Endothelial cell of umbilical vein (primary cell): ENCODE measurements around the gene MAP10. TPM values are rescaled to one million over a fixed set of nuclear protein-coding genes. Genes with fewer than 3 reads are reported as not detected.

ENCODE experiments used
- BruUV-seq: library from RNA; stranded (reverse); fragments of 400-500 nt; replicated peaks from 2 replicates; lab custom pipeline; 2021; lab: Mats Ljungman, UMichigan
- CTCF ChIA-PET: fragments of 300-600, 350-600 bp; sonication (Branson Sonifier 250); formaldehyde crosslinking; loops from one replicate; lab custom pipeline; 2021; ENCODE audit warnings: antibody characterized with exemption, inconsistent platforms; lab: Charles Lee
- POLR2A ChIA-PET: fragments of 300-600, 350-600 bp; sonication (Branson Sonifier 250); formaldehyde crosslinking; loops from one replicate; lab custom pipeline; 2021; ENCODE audit warnings: antibody characterized with exemption, inconsistent platforms; lab: Charles Lee
- DNase-seq: peaks from one replicate; pipeline ENCODE4 v3.0.0-alpha.2; 2011; ENCODE audit warnings: low read depth, low spot score
- FAIRE-seq: peaks from 2 replicates; lab custom pipeline; 2011; peaks lifted over from hg19 to GRCh38; lab: Jason Lieb, UNC
- H2AFZ ChIP-seq: 2 replicates; pipeline ENCODE4 v1.6.0; 2012; ENCODE audit warnings: low read depth, low read length, control low read depth, inconsistent platforms
- H3K27ac ChIP-seq: 2 replicates; pipeline ENCODE4 v1.5.1; 2011; ENCODE audit warnings: low read depth, mild to moderate bottlenecking, control low read depth, low read length, moderate library complexity; ENCODE audit not compliant: insufficient read depth
- H3K27me3 ChIP-seq, 2 experiments: 2 replicates each; pipeline versions ENCODE4 v1.6.0 to v1.6.1; 2011; ENCODE audit warnings: low read length in 2 of 2, mixed read lengths in 1 of 2; ENCODE audit not compliant: control insufficient read depth in 2 of 2, insufficient read depth in 2 of 2
- H3K36me3 ChIP-seq, 2 experiments: 2 replicates in 1 of 2; 3 replicates in 1 of 2; pipeline ENCODE4 v1.5.1; 2011; ENCODE audit warnings: low read length in 2 of 2, mild to moderate bottlenecking in 1 of 2, moderate library complexity in 1 of 2; ENCODE audit not compliant: control insufficient read depth in 2 of 2, insufficient read depth in 2 of 2; ENCODE audit errors: extremely low read depth in 1 of 2
- H3K4me1 ChIP-seq: 3 replicates; pipeline ENCODE4 v1.5.1; 2011; ENCODE audit warnings: mild to moderate bottlenecking, low read length; ENCODE audit not compliant: control insufficient read depth, insufficient read depth; ENCODE audit errors: extremely low read depth
- H3K4me2 ChIP-seq: 2 replicates; pipeline ENCODE4 v1.6.1; 2011; ENCODE audit warnings: low read length, control low read depth, mixed read lengths; ENCODE audit not compliant: insufficient read depth
- H3K4me3 ChIP-seq, 3 experiments: fragments of 200-600 bp in 1 of 3; sonication (generic), shearing (Covaris generic) in 1 of 3; replicated peaks in 1 of 3; 2 replicates each; pipeline ENCODE4 v1.5.1; 2011 to 2016; ENCODE audit warnings: control low read depth in 3 of 3, low read length in 3 of 3, mild to moderate bottlenecking in 2 of 3, inconsistent platforms in 1 of 3, low read depth in 1 of 3, moderate library complexity in 1 of 3; ENCODE audit not compliant: insufficient read depth in 1 of 3
- H3K79me2 ChIP-seq: 2 replicates; pipeline ENCODE4 v1.6.0; 2012; ENCODE audit warnings: low read length, inconsistent platforms; ENCODE audit not compliant: control insufficient read depth, insufficient read depth
- H3K9ac ChIP-seq: replicated peaks from 2 replicates; pipeline ENCODE3; 2011; ENCODE audit warnings: low read length, control low read depth; ENCODE audit not compliant: insufficient read depth; ENCODE audit errors: extremely low read depth
- H3K9me1 ChIP-seq: replicated peaks from 3 replicates; pipeline ENCODE4 v1.6.0; 2011; ENCODE audit warnings: mild to moderate bottlenecking, low read length; ENCODE audit not compliant: control insufficient read depth, insufficient read depth; ENCODE audit errors: extremely low read depth
- H3K9me3 ChIP-seq: replicated peaks from 2 replicates; pipeline ENCODE4 v1.5.1; 2012; ENCODE audit warnings: low read length, inconsistent platforms; ENCODE audit not compliant: control insufficient read depth, insufficient read depth
- H4K20me1 ChIP-seq: replicated peaks from 2 replicates; pipeline ENCODE3; 2011; ENCODE audit warnings: mild to moderate bottlenecking, low read length; ENCODE audit not compliant: control insufficient read depth, insufficient read depth; ENCODE audit errors: extremely low read depth
- CTCF ChIP-seq, 2 donors: IDR thresholded peaks; 1 replicate in 1 of 2; 2 replicates in 1 of 2; pipeline ENCODE4 v1.5.1; 2011; ENCODE audit warnings: low read length in 2 of 2, mild to moderate bottlenecking in 2 of 2, moderate library complexity in 2 of 2, control low read depth in 1 of 2, inconsistent platforms in 1 of 2, low read depth in 1 of 2; ENCODE audit not compliant: insufficient read depth in 1 of 2; ENCODE audit errors: extremely low read depth in 1 of 2
- EZH2 ChIP-seq: IDR thresholded peaks from 2 replicates; pipeline ENCODE4 v1.6.1; 2012; ENCODE audit warnings: borderline replicate concordance, low read depth, mild to moderate bottlenecking, moderate library complexity, low read length, inconsistent platforms; ENCODE audit not compliant: severe bottlenecking
- FOS ChIP-seq: IDR thresholded peaks from 2 replicates; pipeline ENCODE4 v1.6.1; 2011; ENCODE audit warnings: mild to moderate bottlenecking, low read length, moderate library complexity, borderline replicate concordance; ENCODE audit not compliant: insufficient read depth
- GATA2 ChIP-seq: IDR thresholded peaks from 2 replicates; pipeline ENCODE4 v1.7.0; 2011; ENCODE audit warnings: low read depth, mild to moderate bottlenecking, moderate library complexity, mixed read lengths, low read length; ENCODE audit not compliant: insufficient read length, insufficient read depth
- JUN ChIP-seq: IDR thresholded peaks from 2 replicates; pipeline ENCODE4 v1.6.1; 2011; ENCODE audit warnings: borderline replicate concordance, low read depth; ENCODE audit not compliant: insufficient read length, insufficient read depth
- MAX ChIP-seq: IDR thresholded peaks from 2 replicates; pipeline ENCODE4 v1.6.1; 2011; ENCODE audit not compliant: insufficient read depth, insufficient read length
- MYC ChIP-seq: IDR thresholded peaks from one replicate; pipeline ENCODE4 v1.6.1; 2011; ENCODE audit warnings: mild to moderate bottlenecking, low read depth, low read length
- POLR2A ChIP-seq: IDR thresholded peaks from 2 replicates; pipeline ENCODE4 v1.6.1; 2012; ENCODE audit warnings: low read depth, mild to moderate bottlenecking, control low read depth, low read length
- POLR2AphosphoS5 ChIP-seq: IDR thresholded peaks from 2 replicates; pipeline ENCODE4 v1.6.1; 2012; ENCODE audit warnings: low read depth, mild to moderate bottlenecking, control low read depth, low read length, moderate library complexity; ENCODE audit not compliant: insufficient read depth
- dilution Hi-C: fragments of 300-500 bp; cut with MboI; formaldehyde crosslinking; loops from one replicate; pipeline ENCODE4 v1.15.0; 2019; ENCODE audit warnings: low sequenced_read_pairs; ENCODE audit not compliant: extremely low pct_ligation_motif_present
- intact Hi-C: fragments of 100-400 bp; cut with micrococcal nuclease; formaldehyde crosslinking; loops from one replicate; pipeline ENCODE4 v1.10.0; 2022
- polyA plus RNA-seq, 4 experiments: library from polyadenylated mRNA; depleted of rRNA in 3 of 4; stranded (reverse) in 3 of 4; unstranded in 1 of 4; fragments of >200 nt; gene quantifications; 2 replicates each; pipeline versions ENCODE4 v1.2.1 to v1.2.3, GENCODE V29; 2011 to 2012; ENCODE audit warnings: missing spikeins in 1 of 4
- total RNA-seq: library from RNA; stranded (reverse); gene quantifications from 2 replicates; pipeline ENCODE4 v1.2.3, GENCODE V29; 2021

The MAP10 gene
- total and polyA plus RNA-seq, 2 donors (not counting 3 experiments of a cell fraction or from before 2014, with no cell fraction given) = 0.88 to 2.0 TPM

GRCh38 chr1:232816324-232816723 is 11.1 kb downstream of the MAP10 start:
- intact Hi-C loops = no loop called here
- TF ChIP-seq FOS = no peak
- no peak for TF ChIP-seq MAX
- TF ChIP-seq MYC = no peak
- no peak for TF ChIP-seq GATA2
- Histone ChIP-seq H3K36me3 (no peaks in the 10 kb centered on the region), H3K4me3 (no peak overlapping the region), H3K27me3 (no peaks in the 10 kb centered on the region), H3K4me1 (no peaks in the 10 kb centered on the region), H3K9ac (no peak overlapping the region), H2AFZ (no peak overlapping the region), H3K4me2 (no peak overlapping the region), H3K9me3 (no peaks in the 10 kb centered on the region), H3K9me1 (no peaks in the 10 kb centered on the region), H4K20me1 (no peaks in the 10 kb centered on the region), H3K27ac (no peak overlapping the region), H3K79me2 (no peaks in the 10 kb centered on the region)
- CTCF ChIA-PET = no interaction called here
- dilution Hi-C loops = no loop called here
- FAIRE-seq (no peak), DNase-seq (no peak)
- BruUV-seq = no TSS peak
- POLR2A ChIA-PET = no interaction called here

- Histone ChIP-seq H3K4me2 (no peak overlapping the region), H3K27ac (no peak overlapping the region), H3K79me2 (no peaks in the 10 kb centered on the region), H3K27me3 (no peaks in the 10 kb centered on the region), H3K4me3 (no peak overlapping the region), H3K4me1 (no peaks in the 10 kb centered on the region), H3K36me3 (no peaks in the 10 kb centered on the region), H4K20me1 (no peaks in the 10 kb centered on the region), H2AFZ (no peak overlapping the region), H3K9me3 (no peaks in the 10 kb centered on the region), H3K9ac (no peak overlapping the region), H3K9me1 (no peaks in the 10 kb centered on the region)
- DNase-seq (no peak), FAIRE-seq (no peak)
- POLR2A ChIA-PET = no interaction called here
- intact Hi-C loops (no loop called here), dilution Hi-C loops (no loop called here)
- CTCF ChIA-PET = interaction anchor here (1.5 kb wide), 1 partner anchor 10 kb away, joined by 3 read pairs; no protein-coding TSS in a partner anchor
- BruUV-seq = no TSS peak
- no peak for TF ChIP-seq EZH2
- no peak for TF ChIP-seq POLR2A
- TF ChIP-seq CTCF (IDR thresholded peaks at IDR 0.05; ENCODE audit: extremely low read depth in 1 of 2, insufficient read depth in 1 of 2, low read depth in 1 of 2, low read length in 2 of 2) = no peak
- TF ChIP-seq JUN = no peak
- no peak for TF ChIP-seq MAX
- TF ChIP-seq POLR2AphosphoS5 = no peak
- TF ChIP-seq FOS = no peak
- no peak for TF ChIP-seq GATA2
- no peak for TF ChIP-seq MYC
Measured at GRCh38 chr1:232818040-232818439, 12.8 kb downstream of the MAP10 start.
